GM18508 (cell line): ENCODE data around the gene SLC18B1.
A peak's percentile ranks its signal among the peaks of the same experiment; 100 is the strongest.

Source experiments
- ATAC-seq: cut with Tn5 transposase; IDR thresholded peaks from one replicate; pipeline ENCODE4 v1.9.1; 2021; ENCODE audit warnings: moderate number of reproducible peaks; ENCODE audit not compliant: insufficient read depth, unreplicated experiment

SLC18B1 gene

GRCh38 chr6:132797951-132798868 lies at the start of gene SLC18B1:
Gene SLC18B1 (minus strand): TSS chr6:132798637. CDS start chr6:132798456, 181 bp downstream.
- ATAC-seq = peak; percentile 26

GRCh38 chr6:132843316-132844035 lies 45.0 kb upstream of the SLC18B1 start:
- no peak for ATAC-seq

DNA sequence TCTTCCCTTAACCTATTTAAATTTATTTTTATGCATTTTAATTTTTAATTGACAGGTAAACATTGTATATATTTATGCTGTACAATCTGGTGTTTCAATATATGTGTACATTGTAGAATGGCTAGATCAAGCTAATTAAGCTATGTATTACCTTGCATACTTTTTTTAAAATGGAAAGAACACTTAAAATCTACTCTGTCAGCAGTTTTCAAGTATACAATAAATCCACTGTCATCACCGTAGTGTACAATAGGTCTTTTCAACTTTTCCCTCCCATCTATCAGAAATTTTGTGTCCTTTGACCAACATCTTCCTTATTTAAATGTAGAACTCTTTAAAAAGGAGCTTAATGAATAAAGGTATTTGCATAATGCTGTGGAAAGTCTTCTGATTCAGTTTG lies 43.5 kb upstream of the SLC18B1 start:
- no peak for ATAC-seq

GRCh38 chr6:132832891-132833290 lies 34.5 kb upstream of the SLC18B1 start:
- no peak for ATAC-seq

DNA sequence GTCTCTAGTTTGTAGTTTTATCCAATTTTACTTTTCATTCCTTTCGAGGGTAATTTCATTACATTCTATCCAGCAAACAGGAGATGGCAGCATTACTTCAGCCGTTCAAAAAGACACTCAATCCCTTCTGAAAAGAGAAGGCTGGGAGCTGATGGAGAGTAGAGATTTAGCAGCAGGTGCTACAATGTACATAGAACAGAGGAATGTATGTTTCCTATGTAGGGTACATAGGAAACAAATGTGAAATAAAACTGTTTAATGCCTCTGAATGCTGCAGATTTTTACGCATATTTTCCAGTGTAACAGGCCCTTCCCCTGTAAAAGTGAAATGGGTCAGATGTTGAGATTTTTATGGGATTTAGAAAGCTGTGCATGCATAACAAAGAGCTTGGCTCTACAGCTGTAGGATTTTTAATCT lies 31.9 kb upstream of the SLC18B1 start:
- ATAC-seq = no peak

- no peak for ATAC-seq
These were observed 22.4 kb upstream of the SLC18B1 start for GRCh38 chr6:132820629-132821381.

- ATAC-seq = no peak
These were observed 21.1 kb upstream of the SLC18B1 start for GRCh38 chr6:132819405-132820161.

DNA sequence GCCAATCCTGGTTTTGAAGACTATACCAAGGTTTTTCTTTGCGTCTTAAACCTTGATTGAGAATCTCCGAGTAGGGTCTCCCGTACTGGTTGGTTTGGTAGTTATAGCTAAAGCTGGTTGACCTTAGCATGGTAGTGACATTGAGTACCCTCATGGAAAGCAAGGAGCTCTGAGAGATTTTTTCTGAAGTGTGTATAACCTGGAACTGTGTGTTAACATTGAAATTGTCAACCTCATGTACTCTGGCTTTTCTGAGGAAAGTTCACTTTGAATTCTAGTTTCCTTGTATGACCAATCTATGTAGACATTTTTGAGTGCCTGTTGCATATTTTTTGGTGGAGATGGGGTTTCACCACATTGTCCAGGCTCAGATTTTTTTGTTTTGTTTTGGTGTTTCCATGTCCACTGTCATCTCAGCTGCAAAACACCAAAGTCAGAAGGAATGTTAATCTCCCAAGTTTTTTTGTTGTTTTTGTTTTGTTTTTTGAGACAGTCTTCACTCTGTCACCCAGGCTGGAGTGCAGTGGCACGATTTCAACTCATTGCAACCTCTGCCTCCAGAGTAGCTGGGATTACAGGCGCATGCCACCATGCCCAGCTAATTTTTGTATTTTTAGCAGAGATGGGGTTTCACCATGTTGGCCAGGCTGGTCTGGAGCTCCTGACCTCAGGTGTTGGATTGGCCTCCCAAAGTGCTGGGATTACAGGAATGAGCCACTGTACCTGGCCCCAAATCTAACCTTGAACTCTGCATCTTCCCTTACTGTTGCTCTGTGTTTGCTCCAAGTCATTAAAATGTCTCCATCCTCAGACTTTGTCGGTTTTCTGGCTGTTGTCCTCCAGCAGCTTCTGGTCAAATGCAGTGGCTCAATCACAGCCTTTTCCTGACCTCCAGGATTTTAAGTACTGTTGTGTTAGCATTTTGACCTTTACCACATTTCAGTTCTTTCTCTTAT lies 20.2 kb upstream of the SLC18B1 start:
- ATAC-seq = no peak

DNA sequence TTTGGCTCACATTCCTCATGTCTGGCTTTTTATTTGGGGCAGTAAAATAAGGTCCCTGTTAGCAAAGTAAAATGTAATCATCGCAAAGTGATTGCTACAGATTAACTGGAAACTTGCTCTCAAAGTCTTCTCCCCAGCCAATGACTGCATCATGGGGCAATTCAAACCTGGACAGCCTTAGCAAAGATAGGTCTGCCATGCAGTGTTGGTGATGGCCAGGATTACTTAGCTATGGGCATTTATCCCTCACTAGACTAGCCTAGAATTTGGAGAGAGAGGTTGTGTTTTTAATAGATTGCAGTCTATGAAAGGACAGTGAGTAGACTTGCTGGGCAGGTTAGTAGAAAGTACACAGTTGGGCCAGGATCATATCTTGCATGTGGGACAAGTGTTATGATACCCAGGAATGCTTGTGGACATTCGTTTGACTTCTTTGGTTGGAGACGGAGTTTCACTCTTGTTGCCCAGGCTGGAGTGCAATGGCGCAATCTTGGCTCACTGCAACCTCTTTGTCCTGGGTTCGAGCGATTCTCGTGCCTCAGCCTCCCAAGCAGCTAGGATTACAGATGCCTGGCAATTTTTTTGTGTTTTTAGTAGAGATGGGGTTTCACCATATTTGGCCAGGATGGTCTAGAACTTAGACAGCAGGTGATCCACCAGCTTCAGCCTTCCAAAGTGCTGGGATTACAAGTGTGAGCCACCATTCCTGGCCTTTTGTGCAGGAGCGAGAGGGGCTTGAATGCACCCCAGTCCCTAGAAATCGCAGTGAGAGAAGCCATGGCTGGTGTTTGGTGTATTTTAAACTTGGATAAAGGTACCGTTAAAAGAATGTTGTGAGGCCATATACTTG lies 19.3 kb upstream of the SLC18B1 start:
- no peak for ATAC-seq

DNA sequence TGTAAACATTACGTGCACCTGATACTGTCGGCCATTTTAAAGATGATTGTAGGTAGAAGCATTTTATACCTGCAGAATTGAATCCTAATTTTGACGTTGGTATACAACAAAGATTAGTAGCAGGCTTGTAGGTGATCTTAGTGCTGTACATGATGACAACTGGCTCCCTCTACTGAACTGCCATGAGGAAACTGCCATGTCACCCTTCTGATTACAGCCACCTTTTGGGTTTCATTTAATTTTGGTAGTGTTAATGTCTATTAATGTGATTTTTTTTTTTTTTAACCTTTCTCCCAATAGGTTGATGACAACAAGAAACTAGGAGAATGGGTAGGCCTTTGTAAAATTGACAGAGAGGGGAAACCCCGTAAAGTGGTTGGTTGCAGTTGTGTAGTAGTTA lies 18.2 kb upstream of the SLC18B1 start:
- ATAC-seq = no peak

DNA sequence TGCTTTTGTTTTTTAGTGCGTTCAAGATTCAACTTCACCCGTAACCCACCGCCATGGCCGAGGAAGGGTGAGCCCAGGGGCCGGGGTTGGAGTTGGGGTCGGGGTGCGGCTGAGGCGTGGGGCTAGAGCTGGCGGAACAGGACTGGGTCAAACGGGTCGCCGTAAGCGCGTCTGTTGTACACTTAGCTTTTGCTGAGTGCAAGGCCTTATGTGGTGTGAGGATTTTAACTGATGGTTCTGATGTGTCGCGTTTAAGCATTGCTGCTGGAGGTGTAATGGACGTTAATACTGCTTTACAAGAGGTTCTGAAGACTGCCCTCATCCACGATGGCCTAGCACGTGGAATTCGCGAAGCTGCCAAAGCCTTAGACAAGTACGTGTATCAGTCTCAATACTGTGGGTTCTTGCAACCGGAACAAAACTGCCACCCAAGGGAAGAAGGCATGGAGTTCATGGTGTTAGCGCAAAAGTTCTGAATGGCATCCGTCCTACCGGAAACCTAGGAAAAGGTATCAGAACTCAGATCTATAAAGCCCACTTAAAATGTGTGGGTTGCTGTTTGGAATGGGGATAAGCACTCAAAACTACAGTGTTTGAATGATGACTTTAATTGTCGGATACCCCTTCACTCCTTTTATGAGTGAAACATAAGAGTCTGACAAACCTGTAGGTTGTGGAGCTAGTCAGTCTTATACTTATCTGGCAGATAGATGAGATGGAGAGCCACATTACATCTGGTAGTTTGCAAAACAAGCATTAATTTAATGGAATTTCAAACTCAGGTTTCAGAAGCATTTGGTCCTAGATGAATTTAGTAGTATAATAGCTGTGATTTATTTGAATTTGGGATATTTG lies 16.5 kb upstream of the SLC18B1 start:
- ATAC-seq = no peak

DNA sequence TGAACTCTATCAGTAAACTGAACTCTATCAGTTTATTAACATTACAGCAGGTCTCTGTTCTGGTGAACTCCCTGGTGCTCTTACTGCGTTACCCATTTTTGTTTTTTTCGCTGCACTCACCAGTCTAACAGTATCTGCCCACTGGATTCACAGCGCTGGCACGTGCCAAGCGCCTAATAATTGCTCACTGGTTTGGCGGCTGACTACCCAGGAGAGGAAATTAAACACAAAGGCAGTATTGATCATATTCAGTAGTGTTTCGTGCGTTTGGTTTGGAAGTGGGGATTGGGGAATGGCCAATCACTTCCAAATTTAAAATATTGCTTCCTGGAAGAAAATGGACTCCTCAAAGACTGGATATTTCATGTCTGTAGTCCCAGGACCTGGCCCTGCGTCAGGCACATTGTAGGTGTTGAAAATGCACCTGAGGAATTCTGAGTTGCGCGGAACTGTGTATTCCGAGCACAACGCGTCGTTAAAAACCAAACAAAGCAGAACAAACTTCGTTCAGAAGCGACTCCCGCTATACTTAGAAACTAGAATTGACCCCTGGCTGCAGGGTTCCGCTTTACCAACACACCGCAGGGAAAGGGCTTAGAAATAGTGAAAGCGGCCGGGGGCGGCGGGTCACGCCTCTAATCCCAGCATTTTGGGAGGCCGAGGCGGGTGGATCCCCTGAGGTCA lies 14.9 kb upstream of the SLC18B1 start:
- peak; percentile 25 for ATAC-seq

- no peak for ATAC-seq
These were observed 14.3 kb upstream of the SLC18B1 start for GRCh38 chr6:132812756-132813172.

GRCh38 chr6:132812255-132812732 lies 13.9 kb upstream of the SLC18B1 start:
- ATAC-seq = no peak

DNA sequence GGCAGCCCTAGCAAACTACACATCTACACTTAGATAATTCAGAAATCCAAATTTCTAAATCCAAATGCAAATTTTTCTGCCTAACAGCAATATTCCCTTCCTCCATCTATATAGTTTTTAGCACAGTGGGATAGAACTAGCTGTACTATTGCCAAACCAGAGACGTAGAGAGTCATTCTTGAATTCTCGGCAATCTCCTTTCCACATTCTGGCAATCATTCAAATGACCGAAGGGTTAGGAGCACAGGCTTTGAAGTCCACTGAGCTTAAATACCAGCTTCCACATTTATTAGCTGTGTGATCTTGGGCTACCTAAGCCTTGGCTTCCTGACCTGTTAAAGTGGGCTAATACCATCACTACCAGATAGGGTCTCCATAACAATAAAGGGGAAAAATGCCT lies 12.8 kb upstream of the SLC18B1 start:
- ATAC-seq = no peak

- no peak for ATAC-seq
These were observed 7.1 kb upstream of the SLC18B1 start for GRCh38 chr6:132805548-132805947.
